Measurements from ENCODE around the gene SERPINA3. TPM values are rescaled to one million over a fixed set of nuclear protein-coding genes. Genes with fewer than 3 reads are reported as not detected.

SERPINA3 gene
- total RNA-seq, 1 experiment from 2014 or later: 2.3 TPM

DNA sequence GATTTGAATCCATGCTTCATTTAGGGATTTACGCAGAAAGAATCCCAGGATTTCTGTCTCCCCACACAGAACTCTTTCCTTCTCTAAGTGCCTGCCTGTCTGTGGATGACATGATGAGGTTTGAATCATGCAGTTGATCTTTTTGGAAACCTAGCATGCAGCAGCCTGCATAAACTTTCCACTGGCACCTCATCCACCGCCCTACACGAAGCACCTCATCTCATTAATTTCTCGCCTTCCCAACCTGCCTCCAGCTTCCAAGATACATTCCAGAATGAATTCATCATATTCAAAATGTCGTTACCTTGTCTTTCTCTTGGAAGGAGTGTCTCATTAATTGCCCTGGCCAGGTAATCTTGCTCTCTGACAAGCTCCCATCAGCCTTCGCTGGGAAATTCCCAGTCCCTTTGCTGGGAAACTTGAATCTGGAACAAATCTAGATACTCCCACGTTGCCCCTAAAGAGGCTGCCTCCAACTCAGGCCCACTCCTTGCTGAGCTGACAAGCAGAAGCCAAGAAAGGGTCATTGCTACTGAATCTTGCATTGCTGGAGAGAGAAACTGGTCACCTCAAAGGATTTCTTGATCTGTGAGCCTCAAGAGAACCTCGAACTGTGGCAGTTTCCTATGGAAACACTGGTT is 48.2 kb downstream of the SERPINA3 start:
- no peak overlapping the region for H3K4me3 ChIP-seq (ENCODE audit: low read depth, low read length)
- intact Hi-C loops (cut with micrococcal nuclease; ENCODE audit: unreplicated experiment): no loop called here
- H3K4me1 ChIP-seq: no peaks in the 10 kb centered on the region
- no peak overlapping the region for H3K4me3 Mint-ChIP-seq (ENCODE audit: unreplicated experiment)
- BruUV-seq (replicated peaks): no TSS peak
- no peak for DNase-seq
- H3K9me3 ChIP-seq: no peaks in the 10 kb centered on the region
- POLR2A ChIA-PET: no interaction called here
- peaks cover 6% of the 10 kb centered on the region for H3K27me3 Mint-ChIP-seq (ENCODE audit: insufficient read depth, unreplicated experiment)
- no peak overlapping the region for H3K27ac Mint-ChIP-seq (ENCODE audit: unreplicated experiment)
- no peaks in the 10 kb centered on the region for H3K36me3 Mint-ChIP-seq (ENCODE audit: insufficient read depth, unreplicated experiment)
- CTCF ChIA-PET: no interaction called here
- no peak for TF ChIP-seq CTCF (IDR thresholded peaks at IDR 0.05; ENCODE audit: insufficient read depth in 1 of 2, low read depth in 1 of 2, low read length in 1 of 2, severe bottlenecking in 1 of 2, unreplicated experiment in 1 of 2)
- no peaks in the 10 kb centered on the region for H3K4me1 Mint-ChIP-seq (ENCODE audit: low read depth, unreplicated experiment)
- H3K27me3 ChIP-seq (replicated peaks; ENCODE audit: control insufficient read depth, insufficient read depth, low read length): no peaks in the 10 kb centered on the region
- H3K9me3 Mint-ChIP-seq (ENCODE audit: unreplicated experiment): no peaks in the 10 kb centered on the region
- H3K36me3 ChIP-seq (ENCODE audit: control insufficient read depth, insufficient read depth, low read length): no peaks in the 10 kb centered on the region

DNA sequence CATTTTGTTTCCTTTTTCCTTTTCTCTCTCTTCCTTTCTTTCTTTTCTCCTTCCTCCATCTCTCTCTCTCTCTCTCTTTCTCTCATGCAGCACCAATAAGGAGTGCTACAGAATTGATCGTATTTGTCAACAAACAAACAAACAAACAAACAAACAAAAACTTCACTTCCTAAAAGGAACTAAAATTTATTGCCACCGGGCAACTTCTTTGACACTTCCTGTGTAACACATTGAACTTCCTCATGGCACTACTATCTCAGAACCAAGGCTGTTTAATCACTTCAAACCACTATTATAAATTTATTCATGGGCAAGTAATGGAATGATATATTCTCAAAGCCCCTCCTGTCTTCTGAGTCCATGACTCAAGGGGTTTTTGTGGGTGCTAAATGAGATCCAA is 51.3 kb downstream of the SERPINA3 start:
- no peaks in the 10 kb centered on the region for H3K36me3 ChIP-seq (ENCODE audit: control insufficient read depth, insufficient read depth, low read length)
- Mint-ChIP-seq H3K9me3 (ENCODE audit: unreplicated experiment) (no peaks in the 10 kb centered on the region), H3K4me1 (ENCODE audit: low read depth, unreplicated experiment) (no peaks in the 10 kb centered on the region), H3K4me3 (ENCODE audit: unreplicated experiment) (no peak overlapping the region), H3K27me3 (ENCODE audit: insufficient read depth, unreplicated experiment) (peaks cover 9% of the 10 kb centered on the region), H3K36me3 (ENCODE audit: insufficient read depth, unreplicated experiment) (no peaks in the 10 kb centered on the region), H3K27ac (ENCODE audit: unreplicated experiment) (no peak overlapping the region)
- no peak for DNase-seq
- POLR2A ChIA-PET: no interaction called here
- no peak for TF ChIP-seq CTCF (IDR thresholded peaks at IDR 0.05; ENCODE audit: insufficient read depth in 1 of 2, low read depth in 1 of 2, low read length in 1 of 2, severe bottlenecking in 1 of 2, unreplicated experiment in 1 of 2)
- CTCF ChIA-PET: no interaction called here
- intact Hi-C loops (cut with micrococcal nuclease; ENCODE audit: unreplicated experiment): no loop called here
- no peak overlapping the region for H3K4me3 ChIP-seq (ENCODE audit: low read depth, low read length)
- BruUV-seq (replicated peaks): no TSS peak
- no peaks in the 10 kb centered on the region for H3K9me3 ChIP-seq
- H3K27me3 ChIP-seq (replicated peaks; ENCODE audit: control insufficient read depth, insufficient read depth, low read length): no peaks in the 10 kb centered on the region
- no peaks in the 10 kb centered on the region for H3K4me1 ChIP-seq

GRCh38 chr14:94663965-94664704 is 51.9 kb downstream of the SERPINA3 start:
- H3K27me3 ChIP-seq (replicated peaks; ENCODE audit: control insufficient read depth, insufficient read depth, low read length): no peaks in the 10 kb centered on the region
- Mint-ChIP-seq H3K4me1 (ENCODE audit: low read depth, unreplicated experiment) (no peaks in the 10 kb centered on the region), H3K27me3 (ENCODE audit: insufficient read depth, unreplicated experiment) (peaks cover 9% of the 10 kb centered on the region), H3K4me3 (ENCODE audit: unreplicated experiment) (no peak overlapping the region), H3K36me3 (ENCODE audit: insufficient read depth, unreplicated experiment) (no peaks in the 10 kb centered on the region), H3K9me3 (ENCODE audit: unreplicated experiment) (no peaks in the 10 kb centered on the region), H3K27ac (ENCODE audit: unreplicated experiment) (no peak overlapping the region)
- ChIA-PET CTCF (no interaction called here), POLR2A (no interaction called here)
- no peak for TF ChIP-seq CTCF (IDR thresholded peaks at IDR 0.05; ENCODE audit: insufficient read depth in 1 of 2, low read depth in 1 of 2, low read length in 1 of 2, severe bottlenecking in 1 of 2, unreplicated experiment in 1 of 2)
- H3K4me3 ChIP-seq (ENCODE audit: low read depth, low read length): no peak overlapping the region
- no peaks in the 10 kb centered on the region for H3K9me3 ChIP-seq
- no peaks in the 10 kb centered on the region for H3K4me1 ChIP-seq
- H3K36me3 ChIP-seq (ENCODE audit: control insufficient read depth, insufficient read depth, low read length): no peaks in the 10 kb centered on the region
- DNase-seq: no peak
- intact Hi-C loops (cut with micrococcal nuclease; ENCODE audit: unreplicated experiment): no loop called here
- BruUV-seq (replicated peaks): no TSS peak

Measured in Caco-2 (cell line).